HepG2 (cell line): ENCODE measurements around the gene CRKL. TPM values are rescaled to one million over a fixed set of nuclear protein-coding genes. Genes with fewer than 3 reads are reported as not detected.

ENCODE experiments used
- BORCS8-MEF2B ChIP-seq: sonication (generic); formaldehyde crosslinking; IDR thresholded peaks from 2 replicates; pipeline ENCODE4 v1.8.0; 2022; ENCODE audit warnings: mild to moderate bottlenecking, missing genetic modification reagents
- FOXP1 ChIP-seq, 2 experiments: fragments of 450-650 bp in 1 of 2; IDR thresholded peaks; 2 replicates each; pipeline ENCODE4 v1.6.1; 2017 to 2018; ENCODE audit warnings: antibody characterized with exemption in 1 of 2
- GATAD2A ChIP-seq: IDR thresholded peaks from 2 replicates; pipeline ENCODE4 v1.6.1; 2016
- GTF2F1 ChIP-seq: fragments of 150-350 bp; IDR thresholded peaks from 2 replicates; pipeline ENCODE4 v1.6.1; 2014; ENCODE audit warnings: low read length
- HNF4A ChIP-seq: sonication (generic); formaldehyde crosslinking; IDR thresholded peaks from 2 replicates; pipeline ENCODE4 v1.4.0; 2020; ENCODE audit warnings: missing genetic modification reagents
- KAT7 ChIP-seq: IDR thresholded peaks from 2 replicates; pipeline ENCODE4 v1.6.1; 2018; ENCODE audit warnings: borderline replicate concordance, missing compliant biosample characterization
- MTA3 ChIP-seq: sonication (generic); formaldehyde crosslinking; IDR thresholded peaks from 2 replicates; pipeline ENCODE4 v1.4.0; 2020; ENCODE audit warnings: missing genetic modification reagents
- NFE2L2 ChIP-seq: fragments of 150-350 bp; IDR thresholded peaks from 2 replicates; pipeline ENCODE4 v1.6.1; 2014; ENCODE audit warnings: low read length
- PHF8 ChIP-seq: sonication (generic); formaldehyde crosslinking; IDR thresholded peaks from 2 replicates; pipeline ENCODE4 v1.5.0; 2020; ENCODE audit warnings: missing genetic modification reagents
- PLSCR1 ChIP-seq: sonication (generic); formaldehyde crosslinking; IDR thresholded peaks from 2 replicates; pipeline ENCODE4 v1.5.0; 2020; ENCODE audit warnings: missing genetic modification reagents, mild to moderate bottlenecking, borderline replicate concordance
- POLR2G ChIP-seq: fragments of 200-400 bp; formaldehyde crosslinking; IDR thresholded peaks from 2 replicates; pipeline ENCODE4 v1.6.1; 2018; ENCODE audit warnings: mild to moderate bottlenecking, low read depth, low read length, moderate library complexity
- RARG ChIP-seq: sonication (generic); formaldehyde crosslinking; IDR thresholded peaks from 2 replicates; pipeline ENCODE4 v1.4.0; 2020; ENCODE audit warnings: low read depth, mild to moderate bottlenecking, missing genetic modification reagents
- TBP ChIP-seq: sonication (generic); formaldehyde crosslinking; IDR thresholded peaks from 2 replicates; pipeline ENCODE4 v1.5.0; 2020; ENCODE audit warnings: missing genetic modification reagents
- TIGD3 ChIP-seq: sonication (generic); formaldehyde crosslinking; IDR thresholded peaks from 2 replicates; pipeline ENCODE4 v1.5.1; 2020; ENCODE audit warnings: mild to moderate bottlenecking, missing genetic modification reagents, borderline replicate concordance
- TRIM24 ChIP-seq: sonication (generic); formaldehyde crosslinking; IDR thresholded peaks from 2 replicates; pipeline ENCODE4 v1.8.0; 2022; ENCODE audit warnings: mild to moderate bottlenecking, missing genetic modification reagents
- WIZ ChIP-seq: sonication (generic); formaldehyde crosslinking; IDR thresholded peaks from 2 replicates; pipeline ENCODE4 v1.5.1; 2020; ENCODE audit warnings: mild to moderate bottlenecking, missing genetic modification reagents
- ZFP1 ChIP-seq: IDR thresholded peaks from 2 replicates; pipeline ENCODE4 v1.6.1; 2016
- ZNF160 ChIP-seq: sonication (generic); formaldehyde crosslinking; IDR thresholded peaks from 2 replicates; pipeline ENCODE4 v1.8.0; 2022; ENCODE audit warnings: mild to moderate bottlenecking, inconsistent platforms, missing genetic modification reagents
- ZNF276 ChIP-seq: sonication (generic); formaldehyde crosslinking; IDR thresholded peaks from 2 replicates; pipeline ENCODE4 v1.4.0; 2020; ENCODE audit warnings: mild to moderate bottlenecking, low read depth, missing genetic modification reagents
- ZNF30 ChIP-seq: sonication (generic); formaldehyde crosslinking; IDR thresholded peaks from 2 replicates; pipeline ENCODE4 v1.5.0; 2020; ENCODE audit warnings: mild to moderate bottlenecking, missing genetic modification reagents
- ZNF562 ChIP-seq: sonication (generic); formaldehyde crosslinking; IDR thresholded peaks from 2 replicates; pipeline ENCODE4 v1.8.0; 2022; ENCODE audit warnings: missing genetic modification reagents, borderline replicate concordance
- ZNF569 ChIP-seq: sonication (generic); formaldehyde crosslinking; IDR thresholded peaks from 2 replicates; pipeline ENCODE4 v1.5.0; 2020; ENCODE audit warnings: mild to moderate bottlenecking, missing genetic modification reagents, moderate library complexity, borderline replicate concordance
- ZNF709 ChIP-seq: sonication (generic); formaldehyde crosslinking; IDR thresholded peaks from 2 replicates; pipeline ENCODE4 v1.5.0; 2020; ENCODE audit warnings: mild to moderate bottlenecking, missing genetic modification reagents
- ZNF792 ChIP-seq: IDR thresholded peaks from 2 replicates; pipeline ENCODE4 v1.6.1; 2016
- polyA plus RNA-seq, 8 experiments: library from polyadenylated mRNA; depleted of rRNA in 3 of 8; stranded (reverse) in 7 of 8; unstranded in 1 of 8; fragments of >200 nt; fragmentation: Illumina TruSeq in 4 of 8; extraction: Trizol in 4 of 8; gene quantifications; 2 replicates each; pipeline versions ENCODE4 v1.2.1 to v1.2.3, GENCODE V29; 2011 to 2016; ENCODE audit warnings: low read depth in 4 of 8, missing spikeins in 1 of 8, mixed read lengths in 1 of 8; ENCODE audit not compliant: insufficient read depth in 1 of 8
- total RNA-seq, 5 experiments: library from RNA; depleted of rRNA; stranded (reverse); fragments of >200 nt; fragmentation: Illumina TruSeq; extraction: Trizol; gene quantifications; 2 replicates each; pipeline ENCODE4 v1.2.3, GENCODE V29; 2016; ENCODE audit warnings: low read depth in 1 of 5
- TF ChIP-seq, protein P1 (sequence below): sonication (generic); formaldehyde crosslinking; IDR thresholded peaks from 2 replicates; pipeline ENCODE4 v1.4.0; 2020; ENCODE audit warnings: mild to moderate bottlenecking, missing genetic modification reagents
- TF ChIP-seq, protein P2 (sequence below): sonication (generic); formaldehyde crosslinking; IDR thresholded peaks from 2 replicates; pipeline ENCODE4 v1.4.0; 2020; ENCODE audit warnings: missing genetic modification reagents, borderline replicate concordance

The CRKL gene
- total and polyA plus RNA-seq, 2 of the 13 experiments (the other 11 are each of a cell fraction or from before 2014, with no cell fraction given) = 37.4 to 60.6 TPM

GRCh38 chr22:20949698-20950183 lies 32.5 kb downstream of the CRKL start (continued):
- TF ChIP-seq GATAD2A (CRISPR knock-in tag) (peak; percentile 88), ZFP1 (CRISPR knock-in tag) (no peak), POLR2G (0 out of 2 replicates have a peak, but pooled peaks have one; percentile 36), ZNF792 (CRISPR knock-in tag) (0 out of 2 replicates have a peak, but pooled peaks have one; percentile 28), FOXP1 (IDR thresholded peaks at IDR 0.05) (peak; percentile 85), FOXP1 (CRISPR knock-in tag; IDR thresholded peaks at IDR 0.05) (peak; percentile 91), ZNF569 (CRISPR knock-in tag) (no peak), ZNF30 (CRISPR knock-in tag) (no peak), TIGD3 (CRISPR knock-in tag) (no peak), TBP (CRISPR knock-in tag) (no peak), MTA3 (CRISPR knock-in tag) (no peak), BORCS8-MEF2B (no peak), NFE2L2 (no peak), ZNF709 (CRISPR knock-in tag) (no peak), ZNF160 (CRISPR knock-in tag) (no peak), ZNF276 (CRISPR knock-in tag) (no peak), RARG (CRISPR knock-in tag) (no peak), ZNF562 (no peak), KAT7 (CRISPR knock-in tag) (no peak), HNF4A (CRISPR knock-in tag) (peak; percentile 74), PHF8 (no peak), GTF2F1 (no peak), WIZ (CRISPR knock-in tag) (no peak), TRIM24 (CRISPR knock-in tag) (no peak), PLSCR1 (CRISPR knock-in tag) (no peak)
- TF ChIP-seq, protein P1, sequence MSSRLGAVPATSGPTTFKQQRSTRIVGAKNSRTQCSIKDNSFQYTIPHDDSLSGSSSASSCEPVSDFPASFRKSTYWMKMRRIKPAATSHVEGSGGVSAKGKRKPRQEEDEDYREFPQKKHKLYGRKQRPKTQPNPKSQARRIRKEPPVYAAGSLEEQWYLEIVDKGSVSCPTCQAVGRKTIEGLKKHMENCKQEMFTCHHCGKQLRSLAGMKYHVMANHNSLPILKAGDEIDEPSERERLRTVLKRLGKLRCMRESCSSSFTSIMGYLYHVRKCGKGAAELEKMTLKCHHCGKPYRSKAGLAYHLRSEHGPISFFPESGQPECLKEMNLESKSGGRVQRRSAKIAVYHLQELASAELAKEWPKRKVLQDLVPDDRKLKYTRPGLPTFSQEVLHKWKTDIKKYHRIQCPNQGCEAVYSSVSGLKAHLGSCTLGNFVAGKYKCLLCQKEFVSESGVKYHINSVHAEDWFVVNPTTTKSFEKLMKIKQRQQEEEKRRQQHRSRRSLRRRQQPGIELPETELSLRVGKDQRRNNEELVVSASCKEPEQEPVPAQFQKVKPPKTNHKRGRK (CRISPR knock-in tag) = no peak
- TF ChIP-seq, protein P2, sequence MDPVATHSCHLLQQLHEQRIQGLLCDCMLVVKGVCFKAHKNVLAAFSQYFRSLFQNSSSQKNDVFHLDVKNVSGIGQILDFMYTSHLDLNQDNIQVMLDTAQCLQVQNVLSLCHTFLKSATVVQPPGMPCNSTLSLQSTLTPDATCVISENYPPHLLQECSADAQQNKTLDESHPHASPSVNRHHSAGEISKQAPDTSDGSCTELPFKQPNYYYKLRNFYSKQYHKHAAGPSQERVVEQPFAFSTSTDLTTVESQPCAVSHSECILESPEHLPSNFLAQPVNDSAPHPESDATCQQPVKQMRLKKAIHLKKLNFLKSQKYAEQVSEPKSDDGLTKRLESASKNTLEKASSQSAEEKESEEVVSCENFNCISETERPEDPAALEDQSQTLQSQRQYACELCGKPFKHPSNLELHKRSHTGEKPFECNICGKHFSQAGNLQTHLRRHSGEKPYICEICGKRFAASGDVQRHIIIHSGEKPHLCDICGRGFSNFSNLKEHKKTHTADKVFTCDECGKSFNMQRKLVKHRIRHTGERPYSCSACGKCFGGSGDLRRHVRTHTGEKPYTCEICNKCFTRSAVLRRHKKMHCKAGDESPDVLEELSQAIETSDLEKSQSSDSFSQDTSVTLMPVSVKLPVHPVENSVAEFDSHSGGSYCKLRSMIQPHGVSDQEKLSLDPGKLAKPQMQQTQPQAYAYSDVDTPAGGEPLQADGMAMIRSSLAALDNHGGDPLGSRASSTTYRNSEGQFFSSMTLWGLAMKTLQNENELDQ (CRISPR knock-in tag) = no peak
